AG10803 (cell line): ENCODE data around the gene CANT1.

Experiments used
- DNase-seq: peaks from one replicate; pipeline ENCODE4 v3.0.0; 2010; ENCODE audit warnings: low read depth
- H3K4me3 ChIP-seq: 2 replicates; pipeline ENCODE4 v1.5.1; 2011; ENCODE audit warnings: mild to moderate bottlenecking, low read length, control low read depth
- CTCF ChIP-seq: conservative IDR thresholded peaks from 2 replicates; pipeline ENCODE4 v1.5.1; 2011; ENCODE audit warnings: mild to moderate bottlenecking, low read length, control low read depth, inconsistent platforms

Gene CANT1

GRCh38 chr17:79020631-79021301, 11.2 kb upstream of the CANT1 start:
- TF ChIP-seq CTCF, result no peak
- H3K4me3 ChIP-seq, result no peak overlapping the region
- DNase-seq, result peak; percentile 29

GRCh38 chr17:79019632-79020584, 10.3 kb upstream of the CANT1 start:
- peak; percentile 79 for TF ChIP-seq CTCF
- DNase-seq, result peak; percentile 84
- no peak overlapping the region for H3K4me3 ChIP-seq

- no peak for DNase-seq
- TF ChIP-seq CTCF, result no peak
- no peak overlapping the region for H3K4me3 ChIP-seq
Observed at GRCh38 chr17:79019261-79019631, 9.7 kb upstream of the CANT1 start.

GRCh38 chr17:79018370-79018695, 8.8 kb upstream of the CANT1 start:
- TF ChIP-seq CTCF, result no peak
- H3K4me3 ChIP-seq, result no peak overlapping the region
- DNase-seq, result no peak

- no peak for TF ChIP-seq CTCF
- DNase-seq, result peak; percentile 16
- H3K4me3 ChIP-seq, result no peak overlapping the region
Observed at GRCh38 chr17:79017546-79018369, 8.2 kb upstream of the CANT1 start.

GRCh38 chr17:79014158-79014758, 4.7 kb upstream of the CANT1 start:
- no peak for TF ChIP-seq CTCF
- no peak for DNase-seq
- no peak overlapping the region for H3K4me3 ChIP-seq
